Activated CD4-positive, alpha-beta memory T cell treated with anti-CD3 and anti-CD28 coated beads for 36 hours (primary cell): ENCODE data around the gene AGTR2. TPM values are rescaled to one million over a fixed set of nuclear protein-coding genes. Genes with fewer than 3 reads are reported as not detected.
"Not testable (repeated sequence)": the region's sequence is repeated elsewhere in the genome, so short reads cannot be mapped to it uniquely, and the experiment has no call there.

Experiments used
- CTCF ChIA-PET: fragments of 350-600 bp; sonication (Branson Sonifier 250); formaldehyde crosslinking; loops from one replicate; lab custom pipeline; 2021; ENCODE audit warnings: antibody characterized with exemption, inconsistent platforms; lab: Charles Lee
- POLR2A ChIA-PET: fragments of 350-600 bp; sonication (Branson Sonifier 250); formaldehyde crosslinking; loops from one replicate; lab custom pipeline; 2021; ENCODE audit warnings: antibody characterized with exemption; lab: Charles Lee
- DNase-seq: peaks from one replicate; pipeline ENCODE4 v3.0.0-alpha.2; 2020
- H3K27ac Mint-ChIP-seq: one replicate; pipeline ENCODE4 v1.8.0; 2021; ENCODE audit warnings: mixed read lengths
- H3K27me3 Mint-ChIP-seq: one replicate; pipeline ENCODE4 v1.8.0; 2021; ENCODE audit warnings: mixed read lengths
- H3K36me3 Mint-ChIP-seq: one replicate; pipeline ENCODE4 v1.8.0; 2021; ENCODE audit warnings: mixed read lengths
- H3K4me1 Mint-ChIP-seq: one replicate; pipeline ENCODE4 v1.8.0; 2021; ENCODE audit warnings: low read depth, mixed read lengths
- H3K4me3 Mint-ChIP-seq: one replicate; pipeline ENCODE4 v1.8.0; 2021; ENCODE audit warnings: mild to moderate bottlenecking, mixed read lengths
- H3K9me3 Mint-ChIP-seq: one replicate; pipeline ENCODE4 v1.8.0; 2021; ENCODE audit warnings: mixed read lengths
- intact Hi-C: fragments of 100-400 bp; cut with micrococcal nuclease; formaldehyde crosslinking; loops from one replicate; pipeline ENCODE4 v1.15.1; 2023
- total RNA-seq, 2 experiments: library from RNA; stranded (reverse); gene quantifications; one replicate each; pipeline ENCODE4 v1.2.3, GENCODE V29; 2021

Gene AGTR2
- total RNA-seq: not detected

- peaks cover 4% of the 10 kb centered on the region for H3K9me3 Mint-ChIP-seq
- intact Hi-C loops: no loop called here
- ChIA-PET POLR2A (no interaction called here), CTCF (no interaction called here)
- DNase-seq: no peak
- no peak within 1 kb of the TSS for H3K4me3 Mint-ChIP-seq
- no peaks in the 10 kb centered on the region for H3K27me3 Mint-ChIP-seq
- no peaks in the 10 kb centered on the region for H3K36me3 Mint-ChIP-seq
- H3K4me1 Mint-ChIP-seq: no peaks in the 10 kb centered on the region
- no peak within 1 kb of the TSS for H3K27ac Mint-ChIP-seq
These were observed at the start of gene AGTR2 for GRCh38 chrX:116170511-116170910. Gene AGTR2 (plus strand): TSS chrX:116170744. CDS start chrX:116172281, 1,537 bp downstream.

GRCh38 chrX:116135277-116135676 lies 35.3 kb upstream of the AGTR2 start:
- Mint-ChIP-seq H3K27ac (no peak overlapping the region), H3K4me3 (no peak overlapping the region), H3K27me3 (no peaks in the 10 kb centered on the region), H3K36me3 (no peaks in the 10 kb centered on the region), H3K9me3 (peaks cover 5% of the 10 kb centered on the region), H3K4me1 (no peaks in the 10 kb centered on the region)
- DNase-seq: no peak
- ChIA-PET POLR2A (no interaction called here), CTCF (no interaction called here)
- intact Hi-C loops: no loop called here

- H3K27ac Mint-ChIP-seq, H3K4me3 Mint-ChIP-seq, intact Hi-C loops, CTCF ChIA-PET, POLR2A ChIA-PET, DNase-seq, H3K9me3 Mint-ChIP-seq, H3K27me3 Mint-ChIP-seq, H3K36me3 Mint-ChIP-seq, H3K4me1 Mint-ChIP-seq: not testable (repeated sequence)
These were observed 29.3 kb upstream of the AGTR2 start for GRCh38 chrX:116141270-116141669.

- DNase-seq: no peak
- ChIA-PET CTCF (no interaction called here), POLR2A (no interaction called here)
- no peaks in the 10 kb centered on the region for H3K27me3 Mint-ChIP-seq
- intact Hi-C loops: no loop called here
- H3K9me3 Mint-ChIP-seq: peaks cover 2% of the 10 kb centered on the region
- H3K27ac Mint-ChIP-seq: no peak overlapping the region
- no peak overlapping the region for H3K4me3 Mint-ChIP-seq
- no peaks in the 10 kb centered on the region for H3K4me1 Mint-ChIP-seq
- no peaks in the 10 kb centered on the region for H3K36me3 Mint-ChIP-seq
These were observed 27.6 kb upstream of the AGTR2 start for GRCh38 chrX:116142976-116143375.

- Mint-ChIP-seq H3K4me1 (no peaks in the 10 kb centered on the region), H3K27me3 (no peaks in the 10 kb centered on the region), H3K4me3 (no peak overlapping the region), H3K36me3 (no peaks in the 10 kb centered on the region), H3K27ac (no peak overlapping the region), H3K9me3 (no peaks in the 10 kb centered on the region)
- POLR2A ChIA-PET: no interaction called here
- intact Hi-C loops: no loop called here
- CTCF ChIA-PET: no interaction called here
- no peak for DNase-seq
These were observed 2.4 kb downstream of the AGTR2 start for GRCh38 chrX:116172976-116173375.

GRCh38 chrX:116181300-116181699 lies 10.8 kb downstream of the AGTR2 start:
- ChIA-PET POLR2A (no interaction called here), CTCF (no interaction called here)
- H3K27me3 Mint-ChIP-seq: no peaks in the 10 kb centered on the region
- H3K9me3 Mint-ChIP-seq: peaks cover 6% of the 10 kb centered on the region
- intact Hi-C loops: no loop called here
- H3K4me1 Mint-ChIP-seq: no peaks in the 10 kb centered on the region
- DNase-seq: no peak
- H3K36me3 Mint-ChIP-seq: no peaks in the 10 kb centered on the region
- H3K4me3 Mint-ChIP-seq: no peak overlapping the region
- no peak overlapping the region for H3K27ac Mint-ChIP-seq

GRCh38 chrX:116185163-116185562 lies 14.6 kb downstream of the AGTR2 start:
- Mint-ChIP-seq H3K9me3 (peaks cover 9% of the 10 kb centered on the region), H3K4me3 (no peak overlapping the region), H3K27ac (no peak overlapping the region), H3K27me3 (no peaks in the 10 kb centered on the region), H3K36me3 (no peaks in the 10 kb centered on the region), H3K4me1 (no peaks in the 10 kb centered on the region)
- DNase-seq: no peak
- POLR2A ChIA-PET: no interaction called here
- intact Hi-C loops: no loop called here
- CTCF ChIA-PET: no interaction called here

- ChIA-PET POLR2A (no interaction called here), CTCF (no interaction called here)
- DNase-seq: no peak
- intact Hi-C loops: no loop called here
- H3K36me3 Mint-ChIP-seq: no peaks in the 10 kb centered on the region
- H3K27ac Mint-ChIP-seq: no peak overlapping the region
- H3K27me3 Mint-ChIP-seq: no peaks in the 10 kb centered on the region
- no peaks in the 10 kb centered on the region for H3K4me1 Mint-ChIP-seq
- H3K9me3 Mint-ChIP-seq: peaks cover 2% of the 10 kb centered on the region
- no peak overlapping the region for H3K4me3 Mint-ChIP-seq
These were observed 24.1 kb downstream of the AGTR2 start for GRCh38 chrX:116194649-116195048.

GRCh38 chrX:116198235-116198634 lies 27.7 kb downstream of the AGTR2 start:
- H3K27me3 Mint-ChIP-seq: no peaks in the 10 kb centered on the region
- no peak overlapping the region for H3K27ac Mint-ChIP-seq
- DNase-seq: no peak
- no peaks in the 10 kb centered on the region for H3K9me3 Mint-ChIP-seq
- ChIA-PET CTCF (no interaction called here), POLR2A (no interaction called here)
- no peaks in the 10 kb centered on the region for H3K4me1 Mint-ChIP-seq
- H3K4me3 Mint-ChIP-seq: no peak overlapping the region
- H3K36me3 Mint-ChIP-seq: no peaks in the 10 kb centered on the region
- intact Hi-C loops: no loop called here

GRCh38 chrX:116198810-116199209 lies 28.3 kb downstream of the AGTR2 start:
- intact Hi-C loops: no loop called here
- H3K27me3 Mint-ChIP-seq: no peaks in the 10 kb centered on the region
- H3K4me1 Mint-ChIP-seq: no peaks in the 10 kb centered on the region
- H3K36me3 Mint-ChIP-seq: no peaks in the 10 kb centered on the region
- H3K4me3 Mint-ChIP-seq: no peak overlapping the region
- H3K9me3 Mint-ChIP-seq: no peaks in the 10 kb centered on the region
- no peak for DNase-seq
- no peak overlapping the region for H3K27ac Mint-ChIP-seq
- POLR2A ChIA-PET: no interaction called here
- CTCF ChIA-PET: no interaction called here

GRCh38 chrX:116204932-116205331 lies 34.4 kb downstream of the AGTR2 start:
- Mint-ChIP-seq H3K4me3 (no peak overlapping the region), H3K4me1 (no peaks in the 10 kb centered on the region), H3K27me3 (no peaks in the 10 kb centered on the region), H3K27ac (no peak overlapping the region), H3K9me3 (no peaks in the 10 kb centered on the region), H3K36me3 (no peaks in the 10 kb centered on the region)
- POLR2A ChIA-PET: no interaction called here
- DNase-seq: no peak
- CTCF ChIA-PET: no interaction called here
- intact Hi-C loops: no loop called here

- Mint-ChIP-seq H3K27me3 (no peaks in the 10 kb centered on the region), H3K4me3 (no peak overlapping the region), H3K4me1 (no peaks in the 10 kb centered on the region), H3K27ac (no peak overlapping the region), H3K36me3 (no peaks in the 10 kb centered on the region), H3K9me3 (peaks cover 4% of the 10 kb centered on the region)
- CTCF ChIA-PET: no interaction called here
- no peak for DNase-seq
- POLR2A ChIA-PET: no interaction called here
- intact Hi-C loops: no loop called here
These were observed 42.7 kb downstream of the AGTR2 start for GRCh38 chrX:116213262-116213661.

- H3K27ac Mint-ChIP-seq, CTCF ChIA-PET, H3K36me3 Mint-ChIP-seq, POLR2A ChIA-PET, DNase-seq, H3K4me1 Mint-ChIP-seq, H3K9me3 Mint-ChIP-seq, intact Hi-C loops, H3K27me3 Mint-ChIP-seq, H3K4me3 Mint-ChIP-seq: not testable (repeated sequence)
These were observed 46.5 kb downstream of the AGTR2 start for GRCh38 chrX:116217080-116217479.
